ENCODE measurements around the gene MPDZ. TPM values are rescaled to one million over a fixed set of nuclear protein-coding genes. Genes with fewer than 3 reads are reported as not detected.

MPDZ gene
- polyA plus RNA-seq, 1 experiment = 22.0 TPM

DNA sequence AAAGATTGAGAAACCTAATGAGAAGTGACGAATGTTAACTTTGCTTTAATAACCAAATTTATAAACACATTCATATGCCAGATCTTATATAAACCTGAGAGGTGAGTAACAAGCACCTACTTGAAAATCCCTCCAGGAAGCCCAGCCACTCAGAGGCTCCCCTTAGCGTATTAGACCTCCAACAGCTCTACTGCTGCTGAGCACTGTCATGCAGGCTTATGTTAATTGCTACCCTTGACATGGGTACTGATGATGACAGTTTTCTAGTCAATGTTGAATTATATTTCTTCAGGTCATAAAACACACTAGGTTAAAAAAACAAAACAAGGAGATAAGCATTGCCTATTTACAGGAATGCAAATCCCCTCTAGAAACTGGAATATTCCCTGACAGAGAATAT, 161.2 kb downstream of the MPDZ start:
- Histone ChIP-seq H3K4me3 (ENCODE audit: low read depth, low read length) (no peak overlapping the region), H3K27me3 (ENCODE audit: control insufficient read depth, insufficient read depth, low read length) (no peaks in the 10 kb centered on the region), H3K36me3 (ENCODE audit: control insufficient read depth, insufficient read depth, low read length) (peaks cover 8% of the 10 kb centered on the region)
- ChIA-PET CTCF (no interaction called here), POLR2A (no interaction called here)
- TF ChIP-seq, protein P1, sequence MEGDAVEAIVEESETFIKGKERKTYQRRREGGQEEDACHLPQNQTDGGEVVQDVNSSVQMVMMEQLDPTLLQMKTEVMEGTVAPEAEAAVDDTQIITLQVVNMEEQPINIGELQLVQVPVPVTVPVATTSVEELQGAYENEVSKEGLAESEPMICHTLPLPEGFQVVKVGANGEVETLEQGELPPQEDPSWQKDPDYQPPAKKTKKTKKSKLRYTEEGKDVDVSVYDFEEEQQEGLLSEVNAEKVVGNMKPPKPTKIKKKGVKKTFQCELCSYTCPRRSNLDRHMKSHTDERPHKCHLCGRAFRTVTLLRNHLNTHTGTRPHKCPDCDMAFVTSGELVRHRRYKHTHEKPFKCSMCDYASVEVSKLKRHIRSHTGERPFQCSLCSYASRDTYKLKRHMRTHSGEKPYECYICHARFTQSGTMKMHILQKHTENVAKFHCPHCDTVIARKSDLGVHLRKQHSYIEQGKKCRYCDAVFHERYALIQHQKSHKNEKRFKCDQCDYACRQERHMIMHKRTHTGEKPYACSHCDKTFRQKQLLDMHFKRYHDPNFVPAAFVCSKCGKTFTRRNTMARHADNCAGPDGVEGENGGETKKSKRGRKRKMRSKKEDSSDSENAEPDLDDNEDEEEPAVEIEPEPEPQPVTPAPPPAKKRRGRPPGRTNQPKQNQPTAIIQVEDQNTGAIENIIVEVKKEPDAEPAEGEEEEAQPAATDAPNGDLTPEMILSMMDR (IDR thresholded peaks at IDR 0.05; ENCODE audit: insufficient read depth, low read depth, low read length) = no peak
- DNase-seq (ENCODE audit: low read depth) = no peak

DNA sequence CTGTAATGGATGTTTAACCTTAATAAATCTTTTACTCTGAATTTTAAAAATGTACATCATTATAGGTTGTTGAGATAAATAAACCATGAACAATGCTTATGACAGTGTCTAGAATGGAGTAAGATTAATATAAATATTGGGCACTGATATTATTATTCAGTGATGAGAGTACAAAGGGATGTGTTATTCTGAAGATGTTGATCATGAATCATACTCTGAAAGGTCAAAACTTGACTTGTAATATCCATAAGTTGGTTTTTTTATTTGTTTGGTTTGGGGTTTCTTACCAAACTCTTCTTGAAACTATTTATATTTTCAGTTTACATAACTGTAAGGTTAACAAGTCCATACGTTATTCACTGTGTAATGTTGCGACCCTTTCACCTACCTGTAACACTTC, 163.2 kb downstream of the MPDZ start:
- TF ChIP-seq, protein P1 (IDR thresholded peaks at IDR 0.05; ENCODE audit: insufficient read depth, low read depth, low read length) = no peak
- POLR2A ChIA-PET = no interaction called here
- Histone ChIP-seq H3K4me3 (ENCODE audit: low read depth, low read length) (no peak overlapping the region), H3K27me3 (ENCODE audit: control insufficient read depth, insufficient read depth, low read length) (no peaks in the 10 kb centered on the region), H3K36me3 (ENCODE audit: control insufficient read depth, insufficient read depth, low read length) (peaks cover 1% of the 10 kb centered on the region)
- CTCF ChIA-PET = no interaction called here
- no peak for DNase-seq (ENCODE audit: low read depth)

DNA sequence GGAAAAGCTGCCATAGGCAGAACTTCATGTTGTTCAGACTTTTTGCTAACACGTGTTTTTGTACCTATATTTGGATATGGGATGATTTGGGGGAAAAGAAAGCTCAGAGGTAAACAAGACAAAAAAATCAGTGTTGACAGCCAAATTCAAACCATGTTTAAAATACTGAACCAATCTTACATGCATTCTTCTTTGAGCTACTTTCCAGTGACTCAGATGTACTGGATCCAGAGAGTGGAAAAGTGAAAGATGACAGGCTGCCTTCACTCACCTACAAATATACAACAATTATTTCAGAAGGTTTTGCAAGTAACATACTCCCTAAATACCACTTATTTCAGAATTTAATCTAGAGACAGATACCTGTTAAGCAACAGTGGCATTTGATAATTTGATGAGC, 165.7 kb downstream of the MPDZ start:
- POLR2A ChIA-PET = no interaction called here
- no peak for DNase-seq (ENCODE audit: low read depth)
- TF ChIP-seq, protein P1 (IDR thresholded peaks at IDR 0.05; ENCODE audit: insufficient read depth, low read depth, low read length) = no peak
- peaks cover 1% of the 10 kb centered on the region; the same call in 1 of the 2 replicates for H3K36me3 ChIP-seq (ENCODE audit: control insufficient read depth, insufficient read depth, low read length)
- CTCF ChIA-PET = no interaction called here
- no peaks in the 10 kb centered on the region for H3K27me3 ChIP-seq (ENCODE audit: control insufficient read depth, insufficient read depth, low read length)
- no peak overlapping the region for H3K4me3 ChIP-seq (ENCODE audit: low read depth, low read length)

DNA sequence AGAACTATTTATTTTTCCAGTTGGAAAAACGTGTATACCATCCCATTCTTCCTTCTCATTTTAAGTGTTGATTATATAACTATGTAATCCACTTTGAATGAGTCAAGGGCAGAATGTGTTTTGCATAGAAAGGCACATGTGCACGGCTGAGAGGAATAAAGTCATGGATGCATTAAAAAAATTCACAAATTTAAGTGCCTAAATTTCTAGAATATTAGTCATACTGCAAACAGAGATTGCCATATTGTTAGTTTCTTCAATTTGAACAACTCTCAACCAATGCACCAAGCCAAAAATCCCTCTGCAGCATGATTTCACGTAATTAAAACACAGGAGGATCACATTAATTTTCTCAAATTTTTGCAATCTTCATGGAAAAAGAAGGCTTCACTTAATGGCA, 166.3 kb downstream of the MPDZ start:
- H3K27me3 ChIP-seq (ENCODE audit: control insufficient read depth, insufficient read depth, low read length) = no peaks in the 10 kb centered on the region
- peaks cover 1% of the 10 kb centered on the region; the same call in 1 of the 2 replicates for H3K36me3 ChIP-seq (ENCODE audit: control insufficient read depth, insufficient read depth, low read length)
- TF ChIP-seq, protein P1 (IDR thresholded peaks at IDR 0.05; ENCODE audit: insufficient read depth, low read depth, low read length) = no peak
- CTCF ChIA-PET = no interaction called here
- no peak overlapping the region for H3K4me3 ChIP-seq (ENCODE audit: low read depth, low read length)
- peak; percentile 62 for DNase-seq (ENCODE audit: low read depth)
- POLR2A ChIA-PET = no interaction called here

DNA sequence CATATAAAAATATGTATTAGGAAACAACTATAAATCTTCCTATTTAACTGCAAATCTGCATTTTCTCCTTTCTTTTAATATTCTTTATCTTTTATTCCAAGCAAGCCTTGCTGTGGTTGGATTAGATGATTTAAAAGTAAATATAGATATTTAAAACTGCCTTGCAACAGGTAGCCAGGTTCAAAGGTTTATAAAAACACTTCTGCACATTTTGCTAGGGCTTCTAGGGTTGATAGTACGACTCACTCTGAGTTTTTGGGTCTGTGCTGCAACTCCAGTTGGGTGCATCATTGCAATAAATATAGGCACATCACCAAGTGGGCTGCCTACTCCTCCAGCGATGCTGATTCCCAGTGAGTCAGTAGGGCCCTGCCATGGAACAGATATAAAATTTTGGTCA, 167.7 kb downstream of the MPDZ start:
- H3K36me3 ChIP-seq (ENCODE audit: control insufficient read depth, insufficient read depth, low read length) = peaks cover 5% of the 10 kb centered on the region
- no peaks in the 10 kb centered on the region for H3K27me3 ChIP-seq (ENCODE audit: control insufficient read depth, insufficient read depth, low read length)
- TF ChIP-seq, protein P1 (IDR thresholded peaks at IDR 0.05; ENCODE audit: insufficient read depth, low read depth, low read length) = no peak
- DNase-seq (ENCODE audit: low read depth) = no peak
- ChIA-PET POLR2A (no interaction called here), CTCF (interaction anchor here (1.1 kb wide), 1 partner anchor 22 kb away, joined by 5 read pairs; no protein-coding TSS in a partner anchor)
- no peak overlapping the region for H3K4me3 ChIP-seq (ENCODE audit: low read depth, low read length)

Measured in BJ (cell line).